Lower lobe of right lung (tissue), 2 donors: ENCODE results near the gene VCL. TPM values are rescaled to one million over a fixed set of nuclear protein-coding genes. Genes with fewer than 3 reads are reported as not detected.

Experiments
- ATAC-seq, 2 donors: fragments of 200-7000 bp; cut with Tn5 transposase; one replicate each; pipeline ENCODE4 v1.9.1; 2020 to 2022; ENCODE audit warnings: mild to moderate bottlenecking in 2 of 2, moderate library complexity in 2 of 2
- DNase-seq: peaks from one replicate; pipeline ENCODE4 v3.0.0-alpha.2; 2020
- H3K27ac ChIP-seq: fragments of 200-600 bp; one replicate; pipeline ENCODE4 v1.8.0; 2022
- H3K27me3 ChIP-seq: fragments of 200-600 bp; one replicate; pipeline ENCODE4 v1.8.0; 2022; ENCODE audit warnings: low read depth
- H3K36me3 ChIP-seq: fragments of 200-600 bp; one replicate; pipeline ENCODE4 v1.8.0; 2022; ENCODE audit warnings: mild to moderate bottlenecking
- H3K4me1 ChIP-seq: fragments of 200-600 bp; one replicate; pipeline ENCODE4 v1.8.0; 2022
- H3K4me3 ChIP-seq: fragments of 200-600 bp; one replicate; pipeline ENCODE4 v1.8.0; 2022; ENCODE audit warnings: mild to moderate bottlenecking
- H3K9me3 ChIP-seq: fragments of 200-600 bp; one replicate; pipeline ENCODE4 v1.8.0; 2022
- intact Hi-C: fragments of 100-400 bp; cut with DNase I; formaldehyde crosslinking; loops from one replicate; pipeline ENCODE4 v1.11.0; 2022
- total RNA-seq: library from RNA; stranded (reverse); fragmentation: NEBNext Ultra II Directional; extraction: Animal tissue kit (Norgen Biotek cat#: 25700); gene quantifications from one replicate; pipeline ENCODE4 v1.2.1, GENCODE V29; 2021
- TF ChIP-seq, protein P1 (sequence below): fragments of 200-600 bp; IDR thresholded peaks from one replicate; pipeline ENCODE4 v1.8.0; 2022; ENCODE audit warnings: antibody characterized with exemption, mild to moderate bottlenecking
- donor health status: DM: no; HTN: yes; CAD: no; lungs with severe emphysema.

VCL gene
- total RNA-seq, 1 donor from 2014 or later: 106 TPM

GRCh38 chr10:74034301-74034700 is 36.4 kb downstream of the VCL start:
- peak overlapping the region; percentile 26 for H3K27ac ChIP-seq
- no peak overlapping the region for H3K4me3 ChIP-seq
- peaks cover 6% of the 10 kb centered on the region for H3K36me3 ChIP-seq
- ATAC-seq (peak in 1 of 2 donors; percentile 34), DNase-seq (no peak)
- no peaks in the 10 kb centered on the region for H3K27me3 ChIP-seq
- TF ChIP-seq, protein P1, sequence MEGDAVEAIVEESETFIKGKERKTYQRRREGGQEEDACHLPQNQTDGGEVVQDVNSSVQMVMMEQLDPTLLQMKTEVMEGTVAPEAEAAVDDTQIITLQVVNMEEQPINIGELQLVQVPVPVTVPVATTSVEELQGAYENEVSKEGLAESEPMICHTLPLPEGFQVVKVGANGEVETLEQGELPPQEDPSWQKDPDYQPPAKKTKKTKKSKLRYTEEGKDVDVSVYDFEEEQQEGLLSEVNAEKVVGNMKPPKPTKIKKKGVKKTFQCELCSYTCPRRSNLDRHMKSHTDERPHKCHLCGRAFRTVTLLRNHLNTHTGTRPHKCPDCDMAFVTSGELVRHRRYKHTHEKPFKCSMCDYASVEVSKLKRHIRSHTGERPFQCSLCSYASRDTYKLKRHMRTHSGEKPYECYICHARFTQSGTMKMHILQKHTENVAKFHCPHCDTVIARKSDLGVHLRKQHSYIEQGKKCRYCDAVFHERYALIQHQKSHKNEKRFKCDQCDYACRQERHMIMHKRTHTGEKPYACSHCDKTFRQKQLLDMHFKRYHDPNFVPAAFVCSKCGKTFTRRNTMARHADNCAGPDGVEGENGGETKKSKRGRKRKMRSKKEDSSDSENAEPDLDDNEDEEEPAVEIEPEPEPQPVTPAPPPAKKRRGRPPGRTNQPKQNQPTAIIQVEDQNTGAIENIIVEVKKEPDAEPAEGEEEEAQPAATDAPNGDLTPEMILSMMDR: no peak
- intact Hi-C loops: no loop called here
- H3K4me1 ChIP-seq: peaks cover 55% of the 10 kb centered on the region
- no peaks in the 10 kb centered on the region for H3K9me3 ChIP-seq

GRCh38 chr10:74035303-74035702 is 37.4 kb downstream of the VCL start:
- H3K4me1 ChIP-seq: peaks cover 55% of the 10 kb centered on the region
- H3K36me3 ChIP-seq: peaks cover 6% of the 10 kb centered on the region
- DNase-seq (no peak), ATAC-seq (no peak)
- H3K4me3 ChIP-seq: no peak overlapping the region
- no peak overlapping the region for H3K27ac ChIP-seq
- no peaks in the 10 kb centered on the region for H3K27me3 ChIP-seq
- TF ChIP-seq, protein P1: peak; percentile 16
- intact Hi-C loops: no loop called here
- no peaks in the 10 kb centered on the region for H3K9me3 ChIP-seq

DNA sequence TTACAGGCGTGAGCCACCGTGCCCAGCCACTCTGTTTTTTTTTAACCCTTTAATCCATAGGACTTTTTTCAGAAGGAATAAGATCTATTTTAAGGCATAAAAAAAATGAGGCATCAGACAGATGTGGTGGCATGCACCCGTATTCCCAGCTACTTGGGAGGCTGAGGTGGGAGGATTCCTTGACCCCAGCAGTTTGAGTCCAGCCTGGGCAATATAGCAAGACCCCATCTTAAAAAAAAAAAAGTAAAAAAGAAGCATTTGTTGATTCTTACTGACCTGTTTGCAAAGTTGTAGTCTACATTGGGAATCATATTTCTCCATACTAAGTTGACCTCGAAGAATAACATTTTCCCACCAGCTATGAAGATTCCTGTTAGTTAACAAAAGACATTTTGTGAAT is 38.6 kb downstream of the VCL start:
- Histone ChIP-seq H3K9me3 (no peaks in the 10 kb centered on the region), H3K36me3 (peaks cover 6% of the 10 kb centered on the region), H3K27ac (no peak overlapping the region), H3K27me3 (no peaks in the 10 kb centered on the region), H3K4me3 (no peak overlapping the region), H3K4me1 (peaks cover 55% of the 10 kb centered on the region)
- intact Hi-C loops: no loop called here
- TF ChIP-seq, protein P1: no peak
- DNase-seq (no peak), ATAC-seq (no peak)

DNA sequence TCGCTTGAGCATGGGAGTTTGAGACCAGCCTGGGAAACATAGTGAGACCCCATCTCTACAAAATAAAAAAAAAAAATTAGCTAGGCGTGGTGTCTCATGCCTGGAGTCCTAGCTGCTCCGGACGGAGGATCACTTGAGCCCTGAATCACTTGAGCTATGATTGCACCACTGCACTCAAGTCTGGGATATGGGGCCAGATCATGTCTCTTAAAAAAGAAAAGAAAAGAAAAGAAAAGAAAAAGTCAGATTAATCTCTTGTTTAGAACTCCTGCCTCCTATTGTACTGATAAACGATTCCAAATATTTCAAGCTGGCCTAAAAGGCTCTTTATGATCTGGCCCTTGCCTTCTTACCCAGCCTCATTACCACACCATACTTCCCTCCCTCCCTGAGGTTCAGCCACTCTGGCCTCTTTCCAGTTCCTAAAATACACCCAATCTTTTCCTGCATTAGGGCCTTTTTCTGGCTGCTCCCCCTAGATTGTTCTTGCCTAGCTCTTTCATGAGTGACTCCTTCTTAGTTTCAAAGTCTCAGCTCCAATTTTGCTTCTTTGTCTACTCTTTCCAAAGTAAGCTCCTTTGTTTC is 41.7 kb downstream of the VCL start:
- peak overlapping the region; percentile 63 for H3K27ac ChIP-seq
- H3K36me3 ChIP-seq: peaks cover 23% of the 10 kb centered on the region
- TF ChIP-seq, protein P1: no peak
- no peaks in the 10 kb centered on the region for H3K27me3 ChIP-seq
- H3K4me1 ChIP-seq: peaks cover 43% of the 10 kb centered on the region
- DNase-seq (no peak), ATAC-seq (peak; percentile 83 to 85)
- intact Hi-C loops: no loop called here
- H3K4me3 ChIP-seq: no peak overlapping the region
- H3K9me3 ChIP-seq: no peaks in the 10 kb centered on the region

DNA sequence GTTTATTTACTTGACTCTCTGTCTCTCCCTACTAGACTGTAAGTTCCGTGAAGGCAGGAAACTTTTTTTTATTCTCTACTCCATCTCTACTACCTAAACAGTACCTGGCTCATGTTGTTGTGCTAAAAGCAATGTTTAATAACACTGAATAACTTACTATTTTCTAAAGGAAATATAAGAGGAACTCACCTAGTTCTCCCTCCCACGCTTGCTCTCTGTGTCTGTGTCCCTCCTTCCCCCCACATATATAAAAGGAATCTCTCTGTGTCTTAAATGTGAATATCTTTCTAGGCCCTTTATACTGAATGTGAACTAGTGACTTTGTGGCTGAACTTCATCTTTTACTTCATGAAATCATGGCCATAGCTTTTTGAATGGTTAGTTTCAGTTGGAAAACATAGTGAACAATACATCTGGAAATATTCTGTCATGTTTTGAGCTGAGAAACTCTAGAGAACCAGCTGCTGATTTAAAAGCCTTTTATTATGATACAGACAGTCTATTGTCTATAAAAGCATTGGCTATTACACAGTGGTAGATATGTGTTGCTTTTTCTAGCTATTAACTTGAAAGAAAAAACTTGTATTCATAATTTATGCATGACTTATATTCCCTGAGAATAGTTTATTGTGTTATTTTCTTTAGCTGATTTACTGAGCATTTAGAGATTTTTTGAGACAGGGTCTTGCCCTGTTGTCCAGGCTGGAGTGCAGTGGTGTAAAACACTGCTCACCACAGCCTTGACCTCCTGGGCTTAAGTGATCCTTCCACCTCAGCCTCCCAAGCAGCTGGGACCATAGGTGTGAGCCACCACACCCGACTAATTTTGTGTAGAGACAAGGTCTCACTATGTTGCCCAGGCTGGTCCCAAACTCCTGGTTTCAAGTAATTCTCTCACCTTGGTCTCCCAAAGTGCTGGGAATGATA is 42.5 kb downstream of the VCL start:
- no peak for ATAC-seq

More for the DNA sequence above, 42.5 kb downstream of the VCL start:
- Histone ChIP-seq H3K4me1 (peaks cover 35% of the 10 kb centered on the region), H3K36me3 (peaks cover 26% of the 10 kb centered on the region), H3K9me3 (no peaks in the 10 kb centered on the region), H3K4me3 (no peak overlapping the region), H3K27me3 (no peaks in the 10 kb centered on the region), H3K27ac (peak overlapping the region; percentile 63)
- DNase-seq: no peak
- TF ChIP-seq, protein P1: no peak
- intact Hi-C loops: no loop called here
